ENCODE measurements around the gene ULBP3. TPM values are rescaled to one million over a fixed set of nuclear protein-coding genes. Genes with fewer than 3 reads are reported as not detected.

The ULBP3 gene
- total and polyA plus RNA-seq, 2 donors (not counting 1 experiment from before 2014, with no cell fraction given), result 0.10 to 0.69 TPM

- Histone ChIP-seq H3K4me2 (replicated peaks; ENCODE audit: low read depth, low read length, poor library complexity, severe bottlenecking) (peak overlapping the region; percentile 12), H3K79me2 (ENCODE audit: control insufficient read depth, insufficient read depth, low read length) (no peaks in the 10 kb centered on the region), H3K9ac (ENCODE audit: low read length) (no peak overlapping the region), H3K4me3 (ENCODE audit: control extremely low read depth in 1 of 5, extremely low read depth in 1 of 5, insufficient read depth in 1 of 5, low read depth in 2 of 5, low read length in 4 of 5) (no peak overlapping the region), H4K20me1 (ENCODE audit: control insufficient read depth, insufficient read depth, low read length, poor library complexity, severe bottlenecking) (no peaks in the 10 kb centered on the region), H3K4me1 (ENCODE audit: control insufficient read depth in 2 of 2, insufficient read depth in 2 of 2, low read length in 2 of 2) (peaks cover 32 to 35% of the 10 kb centered on the region in 2 donors), H2AFZ (ENCODE audit: insufficient read depth, low read depth, low read length, poor library complexity, severe bottlenecking) (no peak overlapping the region), H3K36me3 (replicated peaks in 1 of 2; ENCODE audit: control extremely low read depth in 1 of 2, control insufficient read depth in 1 of 2, extremely low read depth in 1 of 2, insufficient read depth in 2 of 2, low read length in 1 of 2) (no peaks in the 10 kb centered on the region), H3K27ac (ENCODE audit: low read length in 2 of 2) (no peak overlapping the region), H3K27me3 (replicated peaks in 1 of 4; ENCODE audit: control extremely low read depth in 1 of 4, control insufficient read depth in 3 of 4, insufficient read depth in 4 of 4, low read length in 3 of 4) (peaks cover 0 to 47% (median 29%) of the 10 kb centered on the region in 4 experiments), H3K9me3 (ENCODE audit: control extremely low read depth in 1 of 3, control insufficient read depth in 2 of 3, insufficient read depth in 1 of 3, low read length in 2 of 3) (peaks cover 0 to 11% (median 0%) of the 10 kb centered on the region in 3 donors)
- intact Hi-C loops (cut with micrococcal nuclease), result no loop called here
- Mint-ChIP-seq H3K9me3 (ENCODE audit: insufficient read depth) (no peaks in the 10 kb centered on the region), H3K27ac (no peak overlapping the region), H3K4me1 (peaks cover 37% of the 10 kb centered on the region), H3K4me3 (no peak overlapping the region), H3K27me3 (peaks cover 38% of the 10 kb centered on the region)
- ATAC-seq (ENCODE audit: low read depth) (no peak), DNase-seq (no peak)
- TF ChIP-seq CTCF (IDR thresholded peaks at IDR 0.05) (no peak), EZH2 (IDR thresholded peaks at IDR 0.05; ENCODE audit: borderline replicate concordance, insufficient read depth, low read depth, low read length, poor library complexity, severe bottlenecking) (no peak)
- CTCF ChIA-PET, result no interaction called here
- POLR2A ChIA-PET, result no interaction called here
- no CpG with 5 or more reads among the region's 7 CpGs for WGBS (ENCODE audit: insufficient coverage)
Observed at GRCh38 chr6:150029276-150029675, 39.6 kb downstream of the ULBP3 start.

GRCh38 chr6:150028799-150029198 is 40.1 kb downstream of the ULBP3 start:
- Histone ChIP-seq H3K79me2 (ENCODE audit: control insufficient read depth, insufficient read depth, low read length) (no peaks in the 10 kb centered on the region), H3K27me3 (replicated peaks in 1 of 4; ENCODE audit: control extremely low read depth in 1 of 4, control insufficient read depth in 3 of 4, insufficient read depth in 4 of 4, low read length in 3 of 4) (peaks cover 0 to 52% (median 31%) of the 10 kb centered on the region in 4 experiments), H3K9me3 (ENCODE audit: control extremely low read depth in 1 of 3, control insufficient read depth in 2 of 3, insufficient read depth in 1 of 3, low read length in 2 of 3) (peaks cover 0 to 11% (median 0%) of the 10 kb centered on the region in 3 donors), H3K4me2 (replicated peaks; ENCODE audit: low read depth, low read length, poor library complexity, severe bottlenecking) (peak overlapping the region; percentile 12), H4K20me1 (ENCODE audit: control insufficient read depth, insufficient read depth, low read length, poor library complexity, severe bottlenecking) (no peaks in the 10 kb centered on the region), H3K9ac (ENCODE audit: low read length) (no peak overlapping the region), H3K27ac (ENCODE audit: low read length in 2 of 2) (no peak overlapping the region), H3K4me1 (ENCODE audit: control insufficient read depth in 2 of 2, insufficient read depth in 2 of 2, low read length in 2 of 2) (peaks cover 32 to 35% of the 10 kb centered on the region in 2 donors), H3K36me3 (replicated peaks in 1 of 2; ENCODE audit: control extremely low read depth in 1 of 2, control insufficient read depth in 1 of 2, extremely low read depth in 1 of 2, insufficient read depth in 2 of 2, low read length in 1 of 2) (no peaks in the 10 kb centered on the region), H3K4me3 (ENCODE audit: control extremely low read depth in 1 of 5, extremely low read depth in 1 of 5, insufficient read depth in 1 of 5, low read depth in 2 of 5, low read length in 4 of 5) (no peak overlapping the region), H2AFZ (ENCODE audit: insufficient read depth, low read depth, low read length, poor library complexity, severe bottlenecking) (no peak overlapping the region)
- ChIA-PET POLR2A (no interaction called here), CTCF (interaction anchor here (0.6 to 0.9 kb wide), 2 partner anchors 10 to 67 kb away, joined by 3 read pairs; no protein-coding TSS in a partner anchor)
- Mint-ChIP-seq H3K4me3 (no peak overlapping the region), H3K9me3 (ENCODE audit: insufficient read depth) (no peaks in the 10 kb centered on the region), H3K4me1 (peaks cover 37% of the 10 kb centered on the region), H3K27ac (no peak overlapping the region), H3K27me3 (peaks cover 38% of the 10 kb centered on the region)
- WGBS (ENCODE audit: insufficient coverage), result 84% methylated on average over 8 of the region's 8 CpGs
- TF ChIP-seq EZH2 (IDR thresholded peaks at IDR 0.05; ENCODE audit: borderline replicate concordance, insufficient read depth, low read depth, low read length, poor library complexity, severe bottlenecking) (no peak), CTCF (IDR thresholded peaks at IDR 0.05) (no peak)
- DNase-seq (no peak), ATAC-seq (ENCODE audit: low read depth) (no peak)
- intact Hi-C loops (cut with micrococcal nuclease), result no loop called here
